Endothelial cell (in vitro differentiated cells): Measurements from ENCODE around the gene RPUSD1. TPM values are rescaled to one million over a fixed set of nuclear protein-coding genes. Genes with fewer than 3 reads are reported as not detected.

Source experiments
- DNase-seq: peaks from one replicate; pipeline ENCODE4 v3.0.0; 2021; ENCODE audit warnings: low spot score
- H3K27ac Mint-ChIP-seq: one replicate; pipeline ENCODE4 v1.8.0; 2021; ENCODE audit warnings: mixed read lengths, inconsistent platforms; ENCODE audit not compliant: unreplicated experiment
- H3K27me3 Mint-ChIP-seq: one replicate; pipeline ENCODE4 v1.8.0; 2021; ENCODE audit warnings: mild to moderate bottlenecking, moderate library complexity, mixed read lengths, inconsistent platforms; ENCODE audit not compliant: unreplicated experiment
- H3K36me3 Mint-ChIP-seq: one replicate; pipeline ENCODE4 v1.8.0; 2021; ENCODE audit warnings: mild to moderate bottlenecking, low read depth, mixed read lengths, inconsistent platforms; ENCODE audit not compliant: unreplicated experiment
- H3K4me1 Mint-ChIP-seq: one replicate; pipeline ENCODE4 v1.8.0; 2021; ENCODE audit warnings: mild to moderate bottlenecking, mixed read lengths, inconsistent platforms; ENCODE audit not compliant: unreplicated experiment
- H3K4me3 Mint-ChIP-seq: one replicate; pipeline ENCODE4 v1.8.0; 2021; ENCODE audit warnings: mild to moderate bottlenecking, mixed read lengths, inconsistent platforms; ENCODE audit not compliant: unreplicated experiment
- H3K9me3 Mint-ChIP-seq: one replicate; pipeline ENCODE4 v1.8.0; 2021; ENCODE audit warnings: mixed read lengths, inconsistent platforms; ENCODE audit not compliant: unreplicated experiment
- CTCF ChIP-seq: fragments of 200-600 bp; sonication (generic); IDR thresholded peaks from one replicate; pipeline ENCODE4 v1.5.0; 2021; ENCODE audit warnings: antibody characterized with exemption; ENCODE audit not compliant: unreplicated experiment
- total RNA-seq: library from RNA; stranded (reverse); fragmentation: NEBNext Ultra II Directional; extraction: Animal tissue kit (Norgen Biotek cat#: 25700); gene quantifications from one replicate; pipeline ENCODE4 v1.2.1, GENCODE V29; 2021; ENCODE audit not compliant: unreplicated experiment

Gene RPUSD1
- total RNA-seq, 1 donor from 2014 or later = 27.6 TPM

- peaks cover 3% of the 10 kb centered on the region for H3K27me3 Mint-ChIP-seq
- no peaks in the 10 kb centered on the region for H3K9me3 Mint-ChIP-seq
- H3K36me3 Mint-ChIP-seq = no peaks in the 10 kb centered on the region
- no peak overlapping the region for H3K4me3 Mint-ChIP-seq
- TF ChIP-seq CTCF = no peak
- DNase-seq = no peak
- peaks cover 11% of the 10 kb centered on the region for H3K4me1 Mint-ChIP-seq
- H3K27ac Mint-ChIP-seq = peak overlapping the region; percentile 18
Measured at GRCh38 chr16:752007-752312, 36.2 kb downstream of the RPUSD1 start.

- H3K27me3 Mint-ChIP-seq = peaks cover 1% of the 10 kb centered on the region
- peak overlapping the region; percentile 47 for H3K4me3 Mint-ChIP-seq
- no peaks in the 10 kb centered on the region for H3K9me3 Mint-ChIP-seq
- no peak for DNase-seq
- H3K27ac Mint-ChIP-seq = no peak overlapping the region
- H3K4me1 Mint-ChIP-seq = peaks cover 11% of the 10 kb centered on the region
- H3K36me3 Mint-ChIP-seq = no peaks in the 10 kb centered on the region
- no peak for TF ChIP-seq CTCF
Measured at GRCh38 chr16:751152-752006, 36.8 kb downstream of the RPUSD1 start.

- Mint-ChIP-seq H3K36me3 (no peaks in the 10 kb centered on the region), H3K4me1 (peaks cover 11% of the 10 kb centered on the region), H3K4me3 (no peak overlapping the region), H3K27me3 (no peaks in the 10 kb centered on the region), H3K27ac (no peak overlapping the region), H3K9me3 (no peaks in the 10 kb centered on the region)
- DNase-seq = no peak
- TF ChIP-seq CTCF = no peak
Measured at GRCh38 chr16:750485-750884, 37.7 kb downstream of the RPUSD1 start.

GRCh38 chr16:749010-749409 is 39.2 kb downstream of the RPUSD1 start:
- H3K27me3 Mint-ChIP-seq = no peaks in the 10 kb centered on the region
- H3K27ac Mint-ChIP-seq = no peak overlapping the region
- no peaks in the 10 kb centered on the region for H3K36me3 Mint-ChIP-seq
- H3K4me1 Mint-ChIP-seq = peaks cover 11% of the 10 kb centered on the region
- H3K9me3 Mint-ChIP-seq = no peaks in the 10 kb centered on the region
- TF ChIP-seq CTCF = no peak
- no peak overlapping the region for H3K4me3 Mint-ChIP-seq
- DNase-seq = no peak

GRCh38 chr16:747978-748746 is 40.0 kb downstream of the RPUSD1 start:
- Mint-ChIP-seq H3K9me3 (no peaks in the 10 kb centered on the region), H3K4me1 (peaks cover 11% of the 10 kb centered on the region), H3K36me3 (no peaks in the 10 kb centered on the region), H3K4me3 (no peak overlapping the region), H3K27ac (no peak overlapping the region), H3K27me3 (no peaks in the 10 kb centered on the region)
- TF ChIP-seq CTCF = no peak
- no peak for DNase-seq
